AG09309 (cell line): ENCODE results near the gene REXO2.

ENCODE experiments used
- DNase-seq: peaks from one replicate; pipeline ENCODE4 v3.0.0-alpha.2; 2010; ENCODE audit warnings: low read depth
- H3K4me3 ChIP-seq: 2 replicates; pipeline ENCODE4 v1.5.1; 2011; ENCODE audit warnings: mild to moderate bottlenecking, low read depth, low read length, moderate library complexity; ENCODE audit not compliant: control insufficient read depth
- CTCF ChIP-seq: IDR thresholded peaks from 2 replicates; pipeline ENCODE4 v1.5.1; 2011; ENCODE audit warnings: mild to moderate bottlenecking, low read depth, low read length, inconsistent platforms; ENCODE audit not compliant: insufficient read depth, control insufficient read depth; ENCODE audit errors: missing control alignments

The REXO2 gene

GRCh38 chr11:114416441-114416961 is 22.8 kb upstream of the REXO2 start:
- no peak for TF ChIP-seq CTCF
- no peak overlapping the region for H3K4me3 ChIP-seq
- no peak for DNase-seq

GRCh38 chr11:114426280-114426679 is 13.0 kb upstream of the REXO2 start:
- TF ChIP-seq CTCF = no peak
- no peak overlapping the region for H3K4me3 ChIP-seq
- DNase-seq = no peak

GRCh38 chr11:114430290-114430689 is 9.0 kb upstream of the REXO2 start:
- no peak for TF ChIP-seq CTCF
- no peak for DNase-seq
- no peak overlapping the region for H3K4me3 ChIP-seq

GRCh38 chr11:114432893-114433292 is 6.4 kb upstream of the REXO2 start:
- no peak overlapping the region for H3K4me3 ChIP-seq
- no peak for TF ChIP-seq CTCF
- no peak for DNase-seq

GRCh38 chr11:114433376-114433775 is 5.9 kb upstream of the REXO2 start:
- no peak for DNase-seq
- no peak for TF ChIP-seq CTCF
- no peak overlapping the region for H3K4me3 ChIP-seq

GRCh38 chr11:114438303-114438702 is 964 bp upstream of the REXO2 start:
- no peak for TF ChIP-seq CTCF
- DNase-seq = no peak
- no peak overlapping the region for H3K4me3 ChIP-seq
